Measurements from ENCODE around the gene CDCA7. TPM values are rescaled to one million over a fixed set of nuclear protein-coding genes. Genes with fewer than 3 reads are reported as not detected.
A peak's percentile ranks its signal among the peaks of the same experiment; 100 is the strongest.

The CDCA7 gene
- total RNA-seq, 6 experiments from 2014 or later, result 5.9 to 9.1 (median 7.6) TPM

GRCh38 chr2:173402405-173402974, 47.8 kb downstream of the CDCA7 start:
- H3K27ac Mint-ChIP-seq, result no peak overlapping the region
- H3K27me3 Mint-ChIP-seq (ENCODE audit: insufficient read depth), result peaks cover 15% of the 10 kb centered on the region
- peak; percentile 94 for TF ChIP-seq CTCF (IDR thresholded peaks at IDR 0.05)
- no peaks in the 10 kb centered on the region for H3K36me3 Mint-ChIP-seq (ENCODE audit: low read depth)
- H3K9me3 Mint-ChIP-seq, result no peaks in the 10 kb centered on the region
- peaks cover 23% of the 10 kb centered on the region for H3K4me1 Mint-ChIP-seq (ENCODE audit: low read depth)
- peak; percentile 74 for DNase-seq
- peak overlapping the region; percentile 78 for H3K4me3 Mint-ChIP-seq

GRCh38 chr2:173404841-173405750, 50.4 kb downstream of the CDCA7 start:
- H3K27ac Mint-ChIP-seq, result no peak overlapping the region
- no peaks in the 10 kb centered on the region for H3K36me3 Mint-ChIP-seq (ENCODE audit: low read depth)
- peaks cover 28% of the 10 kb centered on the region for H3K4me1 Mint-ChIP-seq (ENCODE audit: low read depth)
- no peak overlapping the region for H3K4me3 Mint-ChIP-seq
- TF ChIP-seq CTCF (IDR thresholded peaks at IDR 0.05), result no peak
- no peak for DNase-seq
- H3K9me3 Mint-ChIP-seq, result no peaks in the 10 kb centered on the region
- H3K27me3 Mint-ChIP-seq (ENCODE audit: insufficient read depth), result peaks cover 19% of the 10 kb centered on the region

- Mint-ChIP-seq H3K9me3 (no peaks in the 10 kb centered on the region), H3K36me3 (ENCODE audit: low read depth) (no peaks in the 10 kb centered on the region), H3K27ac (no peak overlapping the region), H3K4me3 (no peak overlapping the region), H3K4me1 (ENCODE audit: low read depth) (peaks cover 14% of the 10 kb centered on the region), H3K27me3 (ENCODE audit: insufficient read depth) (peaks cover 32% of the 10 kb centered on the region)
- DNase-seq, result no peak
- TF ChIP-seq CTCF (IDR thresholded peaks at IDR 0.05), result no peak
Measured at GRCh38 chr2:173407176-173407575, 52.5 kb downstream of the CDCA7 start.

GRCh38 chr2:173407646-173408045, 53.0 kb downstream of the CDCA7 start:
- Mint-ChIP-seq H3K9me3 (no peaks in the 10 kb centered on the region), H3K27ac (no peak overlapping the region), H3K27me3 (ENCODE audit: insufficient read depth) (peaks cover 32% of the 10 kb centered on the region), H3K4me1 (ENCODE audit: low read depth) (peaks cover 9% of the 10 kb centered on the region), H3K36me3 (ENCODE audit: low read depth) (no peaks in the 10 kb centered on the region), H3K4me3 (no peak overlapping the region)
- no peak for DNase-seq
- TF ChIP-seq CTCF (IDR thresholded peaks at IDR 0.05), result no peak

- no peak for TF ChIP-seq CTCF (IDR thresholded peaks at IDR 0.05)
- Mint-ChIP-seq H3K9me3 (no peaks in the 10 kb centered on the region), H3K4me1 (ENCODE audit: low read depth) (peaks cover 8% of the 10 kb centered on the region), H3K27ac (no peak overlapping the region), H3K27me3 (ENCODE audit: insufficient read depth) (peaks cover 42% of the 10 kb centered on the region), H3K36me3 (ENCODE audit: low read depth) (no peaks in the 10 kb centered on the region), H3K4me3 (no peak overlapping the region)
- no peak for DNase-seq
Measured at GRCh38 chr2:173410579-173410978, 55.9 kb downstream of the CDCA7 start.
